PC-9 (cell line): ENCODE data around the gene PLRG1. TPM values are rescaled to one million over a fixed set of nuclear protein-coding genes. Genes with fewer than 3 reads are reported as not detected.

Experiments
- BruUV-seq: library from RNA; stranded (reverse); fragments of 400-500 nt; replicated peaks from 2 replicates; lab custom pipeline; 2021; lab: Mats Ljungman, UMichigan
- CTCF ChIA-PET: fragments of 300-600 bp; sonication (Branson Sonifier 250); formaldehyde crosslinking; loops from one replicate; lab custom pipeline; 2022; ENCODE audit warnings: antibody characterized with exemption; lab: Charles Lee
- POLR2A ChIA-PET: fragments of 300-600 bp; sonication (Branson Sonifier 250); formaldehyde crosslinking; loops from one replicate; lab custom pipeline; 2022; ENCODE audit warnings: antibody characterized with exemption; ENCODE audit not compliant: unreplicated experiment; lab: Charles Lee
- DNase-seq, 2 experiments: peaks; one replicate each; pipeline versions ENCODE4 v3.0.0 to v3.0.0-alpha.2; 2015 to 2022; ENCODE audit warnings: mixed read lengths in 1 of 2
- H2AFZ ChIP-seq: fragments of 200-600 bp; sonication (generic); 2 replicates; pipeline ENCODE4 v1.8.1; 2017; ENCODE audit warnings: antibody characterized with exemption
- H3F3A ChIP-seq: fragments of 200-600 bp; sonication (generic); 2 replicates; pipeline ENCODE4 v1.8.1; 2017; ENCODE audit warnings: antibody characterized with exemption, mild to moderate bottlenecking, low read depth; ENCODE audit not compliant: insufficient read depth
- H3K27ac ChIP-seq: fragments of 200-600 bp; sonication (generic); 2 replicates; pipeline ENCODE4 v1.6.1; 2016; ENCODE audit warnings: mixed run types
- H3K27me3 ChIP-seq: fragments of 200-600 bp; sonication (generic); 2 replicates; pipeline ENCODE4 v1.6.1; 2016; ENCODE audit warnings: low read depth, mixed run types; ENCODE audit not compliant: insufficient read depth
- H3K36me3 ChIP-seq: fragments of 200-600 bp; sonication (generic); 2 replicates; pipeline ENCODE4 v1.6.1; 2016; ENCODE audit warnings: low read depth, mixed run types
- H3K4me1 ChIP-seq: fragments of 200-600 bp; sonication (generic); replicated peaks from 2 replicates; pipeline ENCODE4 v1.6.1; 2016; ENCODE audit warnings: mixed run types; ENCODE audit not compliant: insufficient read depth
- H3K4me2 ChIP-seq: fragments of 200-600 bp; sonication (generic); 2 replicates; pipeline ENCODE4 v1.6.1; 2017; ENCODE audit warnings: mixed run types
- H3K4me3 ChIP-seq: fragments of 200-600 bp; sonication (generic); 2 replicates; pipeline ENCODE4 v1.6.1; 2016; ENCODE audit warnings: mixed run types
- H3K79me2 ChIP-seq: fragments of 200-600 bp; sonication (generic); 2 replicates; pipeline ENCODE4 v1.6.1; 2017; ENCODE audit warnings: low read depth, mixed run types
- H3K9me2 ChIP-seq: fragments of 200-600 bp; sonication (generic); 2 replicates; pipeline ENCODE4 v1.8.1; 2017; ENCODE audit warnings: mild to moderate bottlenecking; ENCODE audit not compliant: insufficient read depth
- H3K9me3 ChIP-seq: fragments of 200-600 bp; sonication (generic); 2 replicates; pipeline ENCODE4 v1.8.1; 2016; ENCODE audit warnings: low read depth; ENCODE audit not compliant: insufficient read depth
- H4K20me1 ChIP-seq: fragments of 200-600 bp; sonication (generic); 2 replicates; pipeline ENCODE4 v1.8.1; 2017; ENCODE audit not compliant: insufficient read depth
- EZH2 ChIP-seq: fragments of 200-600 bp; sonication (generic); IDR thresholded peaks from 2 replicates; pipeline ENCODE4 v1.8.0; 2017; ENCODE audit warnings: antibody characterized with exemption, low read depth
- intact Hi-C: fragments of 100-400 bp; cut with micrococcal nuclease; formaldehyde crosslinking; loops from one replicate; pipeline ENCODE4 v1.10.0; 2022; ENCODE audit not compliant: unreplicated experiment
- total RNA-seq: library from RNA; stranded (reverse); gene quantifications from 2 replicates; pipeline ENCODE4 v1.2.3, GENCODE V29; 2021
- TF ChIP-seq, protein P1 (sequence below): fragments of 200-600 bp; sonication (generic); conservative IDR thresholded peaks from 2 replicates; pipeline ENCODE4 v1.6.1; 2017; ENCODE audit warnings: mixed run types, antibody characterized with exemption, mild to moderate bottlenecking, moderate library complexity

PLRG1 gene
- total RNA-seq, 1 experiment from 2014 or later, result 80.7 TPM

DNA sequence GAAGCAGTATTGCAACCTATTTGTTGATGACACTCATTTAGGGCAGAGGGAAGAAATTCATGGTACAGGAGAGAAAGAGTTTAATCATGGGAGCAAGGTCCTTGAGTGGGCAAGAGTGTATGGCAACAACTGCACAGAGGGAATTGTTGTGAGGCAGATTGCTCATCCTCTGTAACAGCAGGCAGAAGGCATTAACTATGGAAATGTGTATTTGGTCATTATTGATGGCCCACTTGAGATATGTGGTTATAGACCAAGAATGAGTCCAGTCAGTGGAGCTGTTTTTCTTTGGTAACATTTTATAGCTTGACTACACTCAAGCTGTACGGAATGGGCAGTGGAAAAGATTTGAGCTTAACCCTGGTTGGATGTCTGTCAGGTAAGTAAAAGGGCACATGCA lies 15.9 kb downstream of the PLRG1 start:
- no TSS peak for BruUV-seq
- Histone ChIP-seq H3K4me1 (no peaks in the 10 kb centered on the region), H3K27ac (no peak overlapping the region), H3K9me2 (no peaks in the 10 kb centered on the region), H2AFZ (no peak overlapping the region), H3K4me3 (no peak overlapping the region), H3K9me3 (no peaks in the 10 kb centered on the region), H4K20me1 (0 out of 2 replicates have a peak, but pooled peaks cover 3% of the 10 kb centered on the region), H3K79me2 (no peaks in the 10 kb centered on the region), H3K4me2 (no peak overlapping the region), H3K36me3 (peaks cover 6% of the 10 kb centered on the region; the same call in 1 of the 2 replicates), H3K27me3 (no peaks in the 10 kb centered on the region), H3F3A (no peaks in the 10 kb centered on the region)
- ChIA-PET POLR2A (no interaction called here), CTCF (no interaction called here)
- TF ChIP-seq, protein P1, sequence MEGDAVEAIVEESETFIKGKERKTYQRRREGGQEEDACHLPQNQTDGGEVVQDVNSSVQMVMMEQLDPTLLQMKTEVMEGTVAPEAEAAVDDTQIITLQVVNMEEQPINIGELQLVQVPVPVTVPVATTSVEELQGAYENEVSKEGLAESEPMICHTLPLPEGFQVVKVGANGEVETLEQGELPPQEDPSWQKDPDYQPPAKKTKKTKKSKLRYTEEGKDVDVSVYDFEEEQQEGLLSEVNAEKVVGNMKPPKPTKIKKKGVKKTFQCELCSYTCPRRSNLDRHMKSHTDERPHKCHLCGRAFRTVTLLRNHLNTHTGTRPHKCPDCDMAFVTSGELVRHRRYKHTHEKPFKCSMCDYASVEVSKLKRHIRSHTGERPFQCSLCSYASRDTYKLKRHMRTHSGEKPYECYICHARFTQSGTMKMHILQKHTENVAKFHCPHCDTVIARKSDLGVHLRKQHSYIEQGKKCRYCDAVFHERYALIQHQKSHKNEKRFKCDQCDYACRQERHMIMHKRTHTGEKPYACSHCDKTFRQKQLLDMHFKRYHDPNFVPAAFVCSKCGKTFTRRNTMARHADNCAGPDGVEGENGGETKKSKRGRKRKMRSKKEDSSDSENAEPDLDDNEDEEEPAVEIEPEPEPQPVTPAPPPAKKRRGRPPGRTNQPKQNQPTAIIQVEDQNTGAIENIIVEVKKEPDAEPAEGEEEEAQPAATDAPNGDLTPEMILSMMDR, result no peak
- no peak for TF ChIP-seq EZH2
- no peak for DNase-seq
- intact Hi-C loops, result no loop called here

DNA sequence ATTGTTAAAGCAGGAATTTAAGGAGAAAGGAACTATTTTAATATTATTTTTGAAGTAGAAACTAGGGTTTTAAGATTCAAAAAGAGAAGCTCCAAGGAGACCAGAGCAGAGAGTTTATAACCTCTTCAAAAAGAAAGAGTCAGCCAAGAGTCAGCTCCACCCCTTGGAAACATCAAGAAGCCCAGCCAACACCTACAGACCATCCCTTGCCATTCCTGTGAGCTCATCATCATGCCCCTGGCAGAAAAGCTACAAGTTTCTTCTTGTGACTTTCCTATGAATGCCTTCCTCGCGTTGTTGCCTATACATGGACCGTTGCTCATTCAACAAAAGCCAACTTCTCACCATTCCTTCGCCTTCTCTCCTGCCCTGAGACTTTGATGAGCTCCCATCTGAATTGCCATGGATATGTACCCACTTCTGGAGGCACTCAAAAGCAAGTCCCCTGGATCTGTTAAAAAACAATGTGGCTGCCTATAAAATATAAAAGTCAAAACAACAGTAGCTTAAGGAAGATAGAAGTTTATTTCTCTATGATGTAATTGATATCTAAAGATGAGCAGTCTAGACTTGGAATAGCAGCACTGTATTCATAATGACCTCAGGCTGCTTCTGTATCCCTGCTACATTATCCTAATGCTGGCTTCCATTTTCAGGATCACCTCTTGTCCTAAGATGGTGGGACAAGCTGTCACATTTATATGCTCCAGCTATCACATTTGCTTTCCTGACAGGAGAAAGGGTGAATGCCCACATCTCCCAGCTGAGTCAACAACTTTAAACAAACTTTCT lies 20.3 kb downstream of the PLRG1 start:
- H3K9me3 ChIP-seq, result no peaks in the 10 kb centered on the region
- no peaks in the 10 kb centered on the region for H3K27me3 ChIP-seq
- no peaks in the 10 kb centered on the region for H3K79me2 ChIP-seq
- H3K4me2 ChIP-seq, result no peak overlapping the region
- H3F3A ChIP-seq, result no peaks in the 10 kb centered on the region
- ChIA-PET CTCF (interaction anchor here (0.6 kb wide), 1 partner anchor 744 kb away, joined by 12 read pairs; no protein-coding TSS in a partner anchor), POLR2A (no interaction called here)
- H3K4me1 ChIP-seq, result no peaks in the 10 kb centered on the region
- TF ChIP-seq EZH2, result no peak
- TF ChIP-seq, protein P1, result no peak
- no peaks in the 10 kb centered on the region for H3K9me2 ChIP-seq
- no peak for DNase-seq
- H3K4me3 ChIP-seq, result no peak overlapping the region
- H2AFZ ChIP-seq, result no peak overlapping the region
- intact Hi-C loops, result no loop called here
- no peaks in the 10 kb centered on the region for H3K36me3 ChIP-seq
- no TSS peak for BruUV-seq
- no peaks in the 10 kb centered on the region for H4K20me1 ChIP-seq
- H3K27ac ChIP-seq, result no peak overlapping the region

DNA sequence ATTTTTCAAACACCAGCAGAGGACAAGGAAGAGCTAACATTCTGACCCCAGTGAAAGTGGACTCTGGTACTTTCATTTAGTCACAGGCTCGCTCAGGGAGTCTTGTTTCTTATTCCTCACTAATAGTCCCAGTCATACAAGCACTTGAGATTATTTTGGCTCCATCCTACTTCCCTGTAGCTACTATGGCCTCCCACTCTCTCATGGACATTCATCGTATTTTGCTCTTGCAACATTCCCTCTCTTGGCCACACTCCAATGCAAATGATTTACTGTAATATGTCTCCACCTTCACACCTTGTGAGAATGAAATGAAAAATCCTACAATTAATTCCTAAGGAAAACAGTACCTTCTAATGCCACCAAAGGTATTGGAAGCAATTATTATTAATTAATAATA lies 21.3 kb downstream of the PLRG1 start:
- DNase-seq, result no peak
- Histone ChIP-seq H3K36me3 (no peaks in the 10 kb centered on the region), H3K4me3 (no peak overlapping the region), H3K27me3 (no peaks in the 10 kb centered on the region), H3F3A (no peaks in the 10 kb centered on the region), H2AFZ (no peak overlapping the region), H4K20me1 (no peaks in the 10 kb centered on the region), H3K79me2 (no peaks in the 10 kb centered on the region), H3K9me3 (no peaks in the 10 kb centered on the region), H3K9me2 (no peaks in the 10 kb centered on the region), H3K4me1 (no peaks in the 10 kb centered on the region), H3K4me2 (no peak overlapping the region), H3K27ac (no peak overlapping the region)
- intact Hi-C loops, result no loop called here
- ChIA-PET CTCF (no interaction called here), POLR2A (interaction anchor here (0.6 kb wide), 1 partner anchor 21 kb away, joined by 6 read pairs; the partner anchor contains the start of gene PLRG1)
- TF ChIP-seq, protein P1, result no peak
- TF ChIP-seq EZH2, result no peak
- BruUV-seq, result no TSS peak
